ENCODE data around the gene CDK6. TPM values are rescaled to one million over a fixed set of nuclear protein-coding genes. Genes with fewer than 3 reads are reported as not detected.

Gene CDK6
- total RNA-seq, 1 experiment from 2014 or later, result 41.4 TPM

GRCh38 chr7:92736870-92737269 is 99.5 kb downstream of the CDK6 start:
- Histone ChIP-seq H4K20me1 (ENCODE audit: insufficient read depth) (no peaks in the 10 kb centered on the region), H3K9ac (ENCODE audit: low read length) (no peak overlapping the region), H3K4me1 (ENCODE audit: control insufficient read depth in 1 of 2, insufficient read depth in 2 of 2, low read length in 2 of 2) (peaks cover 12 to 34% of the 10 kb centered on the region in 2 experiments), H3K4me3 (replicated peaks in 1 of 2; ENCODE audit: low read depth in 1 of 2, low read length in 2 of 2) (no peak overlapping the region), H2AFZ (ENCODE audit: low read depth, low read length, poor library complexity, severe bottlenecking) (no peak overlapping the region), H3K27me3 (ENCODE audit: insufficient read depth, low read length) (no peaks in the 10 kb centered on the region), H3K4me2 (ENCODE audit: low read length) (no peak overlapping the region), H3K27ac (ENCODE audit: low read depth, low read length) (no peak overlapping the region), H3K9me2 (ENCODE audit: insufficient read depth) (no peaks in the 10 kb centered on the region), H3K36me3 (ENCODE audit: control insufficient read depth in 1 of 2, insufficient read depth in 2 of 2, low read length in 2 of 2) (no peaks in the 10 kb centered on the region), H3K79me2 (ENCODE audit: insufficient read depth, low read length) (peaks cover 31% of the 10 kb centered on the region), H3K9me3 (ENCODE audit: control insufficient read depth in 1 of 2, insufficient read depth in 1 of 2, low read depth in 1 of 2, low read length in 2 of 2) (no peaks in the 10 kb centered on the region)
- ChIA-PET POLR2A (no interaction called here), RAD21 (ENCODE audit: low non-redundant PET in 1 of 2, low total read pairs in 2 of 2, uncharacterized antibody in 2 of 2, unreplicated experiment in 2 of 2) (no interaction called here), CTCF (no interaction called here)
- intact Hi-C loops (cut with micrococcal nuclease), result no loop called here
- no peak for ATAC-seq
- BruUV-seq (replicated peaks), result no TSS peak
- no peak for TF ChIP-seq YY1 (IDR thresholded peaks at IDR 0.05; ENCODE audit: extremely low read depth, insufficient replicate concordance, low read depth, low read length)
- TF ChIP-seq SRF (IDR thresholded peaks at IDR 0.05; ENCODE audit: low read depth), result no peak
- TF ChIP-seq REST (IDR thresholded peaks at IDR 0.05; ENCODE audit: low read depth), result no peak
- TF ChIP-seq POLR2A (IDR thresholded peaks at IDR 0.05; ENCODE audit: borderline replicate concordance, extremely low read depth, insufficient read depth, insufficient read length), result no peak
- TF ChIP-seq JUND (IDR thresholded peaks at IDR 0.05), result no peak
- no peak for TF ChIP-seq SIN3A (IDR thresholded peaks at IDR 0.05; ENCODE audit: low read depth)
- no peak for TF ChIP-seq ZFX (IDR thresholded peaks at IDR 0.05)
- TF ChIP-seq POLR2AphosphoS5 (IDR thresholded peaks at IDR 0.05; ENCODE audit: low read depth, low read length), result no peak
- no peak for DNase-seq (ENCODE audit: low read depth, low spot score)

- H3K27ac ChIP-seq (ENCODE audit: low read depth, low read length), result no peak overlapping the region
- H3K9me3 ChIP-seq (ENCODE audit: control insufficient read depth in 1 of 2, insufficient read depth in 1 of 2, low read depth in 1 of 2, low read length in 2 of 2), result no peaks in the 10 kb centered on the region
- intact Hi-C loops (cut with micrococcal nuclease), result no loop called here
- peaks cover 13 to 34% of the 10 kb centered on the region in 2 experiments for H3K4me1 ChIP-seq (ENCODE audit: control insufficient read depth in 1 of 2, insufficient read depth in 2 of 2, low read length in 2 of 2)
- no TSS peak for BruUV-seq (replicated peaks)
- no peaks in the 10 kb centered on the region for H3K27me3 ChIP-seq (ENCODE audit: insufficient read depth, low read length)
- TF ChIP-seq SRF (IDR thresholded peaks at IDR 0.05; ENCODE audit: low read depth), result no peak
- TF ChIP-seq YY1 (IDR thresholded peaks at IDR 0.05; ENCODE audit: extremely low read depth, insufficient replicate concordance, low read depth, low read length), result no peak
- TF ChIP-seq ELF1 (IDR thresholded peaks at IDR 0.05; ENCODE audit: borderline replicate concordance, low read depth), result no peak
- no peak for TF ChIP-seq POLR2A (IDR thresholded peaks at IDR 0.05; ENCODE audit: borderline replicate concordance, extremely low read depth, insufficient read depth, insufficient read length)
- TF ChIP-seq REST (IDR thresholded peaks at IDR 0.05; ENCODE audit: low read depth), result no peak
- no peak for TF ChIP-seq EZH2 (IDR thresholded peaks at IDR 0.05)
- no peak for TF ChIP-seq FOSL1 (IDR thresholded peaks at IDR 0.05; ENCODE audit: low read depth)
- no peak for TF ChIP-seq ATF3 (IDR thresholded peaks at IDR 0.05)
- H4K20me1 ChIP-seq (ENCODE audit: insufficient read depth), result no peaks in the 10 kb centered on the region
- DNase-seq (ENCODE audit: low read depth, low spot score), result no peak
- H3K4me2 ChIP-seq (ENCODE audit: low read length), result no peak overlapping the region
- CTCF ChIA-PET, result no interaction called here
- peaks cover 30% of the 10 kb centered on the region for H3K79me2 ChIP-seq (ENCODE audit: insufficient read depth, low read length)
- ATAC-seq, result no peak
- POLR2A ChIA-PET, result no interaction called here
- H3K4me3 ChIP-seq (replicated peaks in 1 of 2; ENCODE audit: low read depth in 1 of 2, low read length in 2 of 2), result no peak overlapping the region
- H3K9me2 ChIP-seq (ENCODE audit: insufficient read depth), result no peaks in the 10 kb centered on the region
- no peaks in the 10 kb centered on the region for H3K36me3 ChIP-seq (ENCODE audit: control insufficient read depth in 1 of 2, insufficient read depth in 2 of 2, low read length in 2 of 2)
- RAD21 ChIA-PET (ENCODE audit: low non-redundant PET in 1 of 2, low total read pairs in 2 of 2, uncharacterized antibody in 2 of 2, unreplicated experiment in 2 of 2), result no interaction called here
- no peak overlapping the region for H2AFZ ChIP-seq (ENCODE audit: low read depth, low read length, poor library complexity, severe bottlenecking)
- H3K9ac ChIP-seq (ENCODE audit: low read length), result no peak overlapping the region
Measured at GRCh38 chr7:92735707-92736106, 100.7 kb downstream of the CDK6 start.

Measured in HCT116 (cell line).